ENCODE data around the gene GPR87.

GRCh38 chr3:151312972-151313371 is 3.6 kb downstream of the GPR87 start:
- TF ChIP-seq, protein P1, sequence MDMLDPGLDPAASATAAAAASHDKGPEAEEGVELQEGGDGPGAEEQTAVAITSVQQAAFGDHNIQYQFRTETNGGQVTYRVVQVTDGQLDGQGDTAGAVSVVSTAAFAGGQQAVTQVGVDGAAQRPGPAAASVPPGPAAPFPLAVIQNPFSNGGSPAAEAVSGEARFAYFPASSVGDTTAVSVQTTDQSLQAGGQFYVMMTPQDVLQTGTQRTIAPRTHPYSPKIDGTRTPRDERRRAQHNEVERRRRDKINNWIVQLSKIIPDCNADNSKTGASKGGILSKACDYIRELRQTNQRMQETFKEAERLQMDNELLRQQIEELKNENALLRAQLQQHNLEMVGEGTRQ (CRISPR knock-in tag; IDR thresholded peaks at IDR 0.05) = no peak
- TF ChIP-seq, protein P2, sequence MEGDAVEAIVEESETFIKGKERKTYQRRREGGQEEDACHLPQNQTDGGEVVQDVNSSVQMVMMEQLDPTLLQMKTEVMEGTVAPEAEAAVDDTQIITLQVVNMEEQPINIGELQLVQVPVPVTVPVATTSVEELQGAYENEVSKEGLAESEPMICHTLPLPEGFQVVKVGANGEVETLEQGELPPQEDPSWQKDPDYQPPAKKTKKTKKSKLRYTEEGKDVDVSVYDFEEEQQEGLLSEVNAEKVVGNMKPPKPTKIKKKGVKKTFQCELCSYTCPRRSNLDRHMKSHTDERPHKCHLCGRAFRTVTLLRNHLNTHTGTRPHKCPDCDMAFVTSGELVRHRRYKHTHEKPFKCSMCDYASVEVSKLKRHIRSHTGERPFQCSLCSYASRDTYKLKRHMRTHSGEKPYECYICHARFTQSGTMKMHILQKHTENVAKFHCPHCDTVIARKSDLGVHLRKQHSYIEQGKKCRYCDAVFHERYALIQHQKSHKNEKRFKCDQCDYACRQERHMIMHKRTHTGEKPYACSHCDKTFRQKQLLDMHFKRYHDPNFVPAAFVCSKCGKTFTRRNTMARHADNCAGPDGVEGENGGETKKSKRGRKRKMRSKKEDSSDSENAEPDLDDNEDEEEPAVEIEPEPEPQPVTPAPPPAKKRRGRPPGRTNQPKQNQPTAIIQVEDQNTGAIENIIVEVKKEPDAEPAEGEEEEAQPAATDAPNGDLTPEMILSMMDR (IDR thresholded peaks at IDR 0.05) = no peak
- no peak for TF ChIP-seq ZNF263 (CRISPR knock-in tag; IDR thresholded peaks at IDR 0.05; ENCODE audit: low read depth)
- TF ChIP-seq, protein P3, sequence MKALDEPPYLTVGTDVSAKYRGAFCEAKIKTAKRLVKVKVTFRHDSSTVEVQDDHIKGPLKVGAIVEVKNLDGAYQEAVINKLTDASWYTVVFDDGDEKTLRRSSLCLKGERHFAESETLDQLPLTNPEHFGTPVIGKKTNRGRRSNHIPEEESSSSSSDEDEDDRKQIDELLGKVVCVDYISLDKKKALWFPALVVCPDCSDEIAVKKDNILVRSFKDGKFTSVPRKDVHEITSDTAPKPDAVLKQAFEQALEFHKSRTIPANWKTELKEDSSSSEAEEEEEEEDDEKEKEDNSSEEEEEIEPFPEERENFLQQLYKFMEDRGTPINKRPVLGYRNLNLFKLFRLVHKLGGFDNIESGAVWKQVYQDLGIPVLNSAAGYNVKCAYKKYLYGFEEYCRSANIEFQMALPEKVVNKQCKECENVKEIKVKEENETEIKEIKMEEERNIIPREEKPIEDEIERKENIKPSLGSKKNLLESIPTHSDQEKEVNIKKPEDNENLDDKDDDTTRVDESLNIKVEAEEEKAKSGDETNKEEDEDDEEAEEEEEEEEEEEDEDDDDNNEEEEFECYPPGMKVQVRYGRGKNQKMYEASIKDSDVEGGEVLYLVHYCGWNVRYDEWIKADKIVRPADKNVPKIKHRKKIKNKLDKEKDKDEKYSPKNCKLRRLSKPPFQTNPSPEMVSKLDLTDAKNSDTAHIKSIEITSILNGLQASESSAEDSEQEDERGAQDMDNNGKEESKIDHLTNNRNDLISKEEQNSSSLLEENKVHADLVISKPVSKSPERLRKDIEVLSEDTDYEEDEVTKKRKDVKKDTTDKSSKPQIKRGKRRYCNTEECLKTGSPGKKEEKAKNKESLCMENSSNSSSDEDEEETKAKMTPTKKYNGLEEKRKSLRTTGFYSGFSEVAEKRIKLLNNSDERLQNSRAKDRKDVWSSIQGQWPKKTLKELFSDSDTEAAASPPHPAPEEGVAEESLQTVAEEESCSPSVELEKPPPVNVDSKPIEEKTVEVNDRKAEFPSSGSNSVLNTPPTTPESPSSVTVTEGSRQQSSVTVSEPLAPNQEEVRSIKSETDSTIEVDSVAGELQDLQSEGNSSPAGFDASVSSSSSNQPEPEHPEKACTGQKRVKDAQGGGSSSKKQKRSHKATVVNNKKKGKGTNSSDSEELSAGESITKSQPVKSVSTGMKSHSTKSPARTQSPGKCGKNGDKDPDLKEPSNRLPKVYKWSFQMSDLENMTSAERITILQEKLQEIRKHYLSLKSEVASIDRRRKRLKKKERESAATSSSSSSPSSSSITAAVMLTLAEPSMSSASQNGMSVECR (CRISPR knock-in tag; IDR thresholded peaks at IDR 0.05; ENCODE audit: borderline replicate concordance) = no peak
- no peak for TF ChIP-seq NFYB (CRISPR knock-in tag; conservative IDR thresholded peaks at IDR 0.05; ENCODE audit: low read depth)
- no peak for TF ChIP-seq ZNF416 (CRISPR knock-in tag; IDR thresholded peaks at IDR 0.05)
- TF ChIP-seq CREM (CRISPR knock-in tag; IDR thresholded peaks at IDR 0.05) = no peak
- no peak for TF ChIP-seq TP53 (CRISPR knock-in tag; IDR thresholded peaks at IDR 0.05)
- TF ChIP-seq ELF4 (CRISPR knock-in tag; IDR thresholded peaks at IDR 0.05; ENCODE audit: low read depth) = no peak
